GM23338 (cell line): ENCODE measurements around the gene PPP1R10. TPM values are rescaled to one million over a fixed set of nuclear protein-coding genes. Genes with fewer than 3 reads are reported as not detected.
"Not testable (repeated sequence)": the region's sequence is repeated elsewhere in the genome, so short reads cannot be mapped to it uniquely, and the experiment has no call there.

Experiments
- ATAC-seq: fragments of 200-7000 bp; cut with Tn5 transposase; 3 replicates; pipeline ENCODE4 v1.9.1; 2020
- DNase-seq: peaks from one replicate; pipeline ENCODE4 v3.0.0-alpha.2; 2015; ENCODE audit warnings: low spot score
- H2AFZ ChIP-seq: fragments of 200-600 bp; sonication (generic); 2 replicates; pipeline ENCODE4 v1.8.0; 2016; ENCODE audit warnings: antibody characterized with exemption, mild to moderate bottlenecking, moderate library complexity
- H3F3A ChIP-seq: fragments of 200-600 bp; sonication (generic); replicated peaks from 2 replicates; pipeline ENCODE4 v1.8.0; 2017; ENCODE audit warnings: antibody characterized with exemption, mixed run types, low read depth
- H3K27ac ChIP-seq: fragments of 200-600 bp; sonication (generic); 2 replicates; pipeline ENCODE4 v1.6.1; 2016; ENCODE audit warnings: low read depth
- H3K27me3 ChIP-seq: fragments of 200-600 bp; sonication (generic); 2 replicates; pipeline ENCODE4 v1.8.0; 2016; ENCODE audit warnings: mild to moderate bottlenecking, mixed run types, moderate library complexity; ENCODE audit not compliant: insufficient read depth
- H3K36me3 ChIP-seq: fragments of 200-600 bp; sonication (generic); 2 replicates; pipeline ENCODE4 v1.8.0; 2016; ENCODE audit warnings: mild to moderate bottlenecking; ENCODE audit not compliant: insufficient read depth
- H3K4me1 ChIP-seq: fragments of 200-600 bp; sonication (generic); 2 replicates; pipeline ENCODE4 v1.8.0; 2016; ENCODE audit warnings: mild to moderate bottlenecking, moderate library complexity; ENCODE audit not compliant: insufficient read depth
- H3K4me2 ChIP-seq: fragments of 200-600 bp; sonication (generic); 2 replicates; pipeline ENCODE4 v1.7.1; 2017; ENCODE audit warnings: mixed run types
- H3K4me3 ChIP-seq: fragments of 200-600 bp; sonication (generic); 2 replicates; pipeline ENCODE4 v1.6.1; 2016; ENCODE audit warnings: mixed run types
- H3K79me2 ChIP-seq: fragments of 200-600 bp; sonication (generic); replicated peaks from 2 replicates; pipeline ENCODE4 v1.8.0; 2017; ENCODE audit warnings: mild to moderate bottlenecking; ENCODE audit not compliant: insufficient read depth
- H3K9me2 ChIP-seq: fragments of 200-600 bp; sonication (generic); 2 replicates; pipeline ENCODE4 v1.8.0; 2017; ENCODE audit not compliant: insufficient read depth
- H4K20me1 ChIP-seq: fragments of 200-600 bp; sonication (generic); replicated peaks from 2 replicates; pipeline ENCODE4 v1.8.0; 2017; ENCODE audit warnings: mild to moderate bottlenecking; ENCODE audit not compliant: insufficient read depth
- H3K27ac Mint-ChIP-seq: 2 replicates; pipeline ENCODE4 v1.8.0; 2020; ENCODE audit warnings: inconsistent platforms, mild to moderate bottlenecking, moderate library complexity, mixed read lengths
- H3K27me3 Mint-ChIP-seq: 3 replicates; pipeline ENCODE4 v1.8.0; 2022; ENCODE audit warnings: low read depth, mild to moderate bottlenecking, moderate library complexity, mixed read lengths, inconsistent platforms; ENCODE audit not compliant: insufficient read depth, poor library complexity
- H3K36me3 Mint-ChIP-seq: 3 replicates; pipeline ENCODE4 v1.8.0; 2021; ENCODE audit warnings: low read depth, mild to moderate bottlenecking, inconsistent platforms, moderate library complexity, mixed read lengths
- H3K4me1 Mint-ChIP-seq: 3 replicates; pipeline ENCODE4 v1.8.0; 2020; ENCODE audit warnings: mild to moderate bottlenecking, inconsistent platforms, mixed read lengths
- H3K4me3 Mint-ChIP-seq: 3 replicates; pipeline ENCODE4 v1.8.0; 2021; ENCODE audit warnings: moderate library complexity, mild to moderate bottlenecking, inconsistent platforms, mixed read lengths
- H3K9me3 Mint-ChIP-seq: 3 replicates; pipeline ENCODE4 v1.8.0; 2020; ENCODE audit warnings: moderate library complexity, mild to moderate bottlenecking, inconsistent platforms, mixed read lengths
- CREB1 ChIP-seq: fragments of 250-450 bp; sonication (Bioruptor Pico); IDR thresholded peaks from 2 replicates; pipeline ENCODE4 v1.5.0; 2020; ENCODE audit warnings: low read depth, mild to moderate bottlenecking, moderate library complexity
- CTCF ChIP-seq, 2 experiments: fragments of 200-600 bp in 1 of 2; sonication (generic) in 1 of 2; conservative IDR thresholded peaks; 2 replicates each; pipeline versions ENCODE4 v1.5.1 to v1.6.1; 2016 to 2017; ENCODE audit warnings: antibody characterized with exemption in 2 of 2, low read depth in 2 of 2, mild to moderate bottlenecking in 2 of 2, moderate library complexity in 1 of 2
- EZH2 ChIP-seq: fragments of 200-600 bp; sonication (generic); IDR thresholded peaks from one replicate; pipeline ENCODE4 v1.8.0; 2017; ENCODE audit warnings: antibody characterized with exemption, mild to moderate bottlenecking, low read depth; ENCODE audit not compliant: unreplicated experiment
- JUNB ChIP-seq: IDR thresholded peaks from one replicate; pipeline ENCODE4 v1.6.1; 2016; ENCODE audit warnings: antibody characterized with exemption; ENCODE audit not compliant: unreplicated experiment
- NANOG ChIP-seq: IDR thresholded peaks from 2 replicates; pipeline ENCODE4 v1.6.1; 2016; ENCODE audit warnings: antibody characterized with exemption, borderline replicate concordance
- POLR2AphosphoS5 ChIP-seq: IDR thresholded peaks from 2 replicates; pipeline ENCODE4 v1.6.1; 2016; ENCODE audit warnings: antibody characterized with exemption, low read depth
- REST ChIP-seq: IDR thresholded peaks from one replicate; pipeline ENCODE4 v1.6.1; 2018; ENCODE audit warnings: antibody characterized with exemption; ENCODE audit not compliant: unreplicated experiment
- ZNF114 ChIP-seq: fragments of 250-450 bp; sonication (Bioruptor Pico); IDR thresholded peaks from 2 replicates; pipeline ENCODE4 v1.5.0; 2020; ENCODE audit warnings: mild to moderate bottlenecking, moderate library complexity
- polyA plus RNA-seq: library from polyadenylated mRNA; unstranded; fragments of >200 nt; fragmentation: Nextera tagmentation; extraction: Ambion mirVana; gene quantifications from 2 replicates; pipeline ENCODE4 v1.2.1, GENCODE V29; 2016
- total RNA-seq: library from RNA; depleted of rRNA; stranded (reverse); fragments of >200 nt; shearing (Covaris generic); gene quantifications from 2 replicates; pipeline ENCODE4 v1.2.3, GENCODE V29; 2014

The PPP1R10 gene
- total and polyA plus RNA-seq, 2 experiments from 2014 or later, result 41.3 to 42.9 TPM

GRCh38 chr6:30598912-30599624 lies 18.0 kb downstream of the PPP1R10 start:
- Histone ChIP-seq H3K27ac (peak overlapping the region; percentile 59; the same call in 1 of the 2 replicates), H3K36me3 (peaks cover 27% of the 10 kb centered on the region), H3K4me2 (no peak overlapping the region), H3K27me3 (no peaks in the 10 kb centered on the region), H3K9me2 (no peaks in the 10 kb centered on the region), H3K4me1 (no peaks in the 10 kb centered on the region), H3K79me2 (no peaks in the 10 kb centered on the region), H4K20me1 (peaks cover 11% of the 10 kb centered on the region), H2AFZ (no peak overlapping the region), H3F3A (peaks cover 69% of the 10 kb centered on the region), H3K4me3 (no peak overlapping the region)
- H3K4me3 Mint-ChIP-seq, result no peak overlapping the region
- ATAC-seq, result peak; percentile 4; the same call in 2 of the 3 replicates
- peaks cover 10% of the 10 kb centered on the region for H3K27me3 Mint-ChIP-seq
- DNase-seq, result no peak
- peak overlapping the region; percentile 72 for H3K27ac Mint-ChIP-seq
- H3K9me3 Mint-ChIP-seq, result no peaks in the 10 kb centered on the region
- TF ChIP-seq POLR2AphosphoS5, result peak; percentile 18; the same call in 1 of the 2 replicates
- no peak for TF ChIP-seq EZH2
- peaks cover 64% of the 10 kb centered on the region for H3K36me3 Mint-ChIP-seq
- H3K4me1 Mint-ChIP-seq, result no peaks in the 10 kb centered on the region; the same call in 2 of the 3 replicates

- DNase-seq, result peak; percentile 94
- H3K4me3 Mint-ChIP-seq, H3K9me3 Mint-ChIP-seq, H3K9me2 ChIP-seq, H2AFZ ChIP-seq, H3K79me2 ChIP-seq, H3K4me2 ChIP-seq, H3K27me3 Mint-ChIP-seq, H3K27me3 ChIP-seq, H3K4me1 Mint-ChIP-seq, H3K4me1 ChIP-seq, H3K4me3 ChIP-seq: not testable (repeated sequence)
- Histone ChIP-seq H3K27ac (peak overlapping the region; percentile 63), H3F3A (peaks cover 58% of the 10 kb centered on the region), H4K20me1 (peaks cover 14% of the 10 kb centered on the region; the same call in 1 of the 2 replicates), H3K36me3 (peaks cover 11% of the 10 kb centered on the region; the same call in 1 of the 2 replicates)
- peak; percentile 79 to 81 for TF ChIP-seq CTCF (conservative IDR thresholded peaks at IDR 0.05; ENCODE audit: low read depth in 2 of 2)
- peak; percentile 29; the same call in 1 of the 2 replicates for TF ChIP-seq CREB1 (CRISPR knock-in tag)
- Mint-ChIP-seq H3K36me3 (peaks cover 59% of the 10 kb centered on the region), H3K27ac (peak overlapping the region; percentile 15; the same call in 1 of the 2 replicates)
- ATAC-seq, result peak; percentile 88
Measured at GRCh38 chr6:30597315-30598144, 19.5 kb downstream of the PPP1R10 start.

- Mint-ChIP-seq H3K4me1 (no peaks in the 10 kb centered on the region), H3K36me3 (peaks cover 75% of the 10 kb centered on the region), H3K27me3 (peaks cover 3% of the 10 kb centered on the region), H3K4me3 (no peak overlapping the region), H3K9me3 (no peaks in the 10 kb centered on the region), H3K27ac (no peak overlapping the region)
- no peaks in the 10 kb centered on the region for H3K9me2 ChIP-seq
- H3K4me2 ChIP-seq, result no peak overlapping the region
- H2AFZ ChIP-seq, result no peak overlapping the region
- H3K27ac ChIP-seq, result no peak overlapping the region
- peaks cover 33% of the 10 kb centered on the region; the same call in 1 of the 2 replicates for H4K20me1 ChIP-seq
- DNase-seq (no peak), ATAC-seq (no peak)
- H3K4me3 ChIP-seq, result no peak overlapping the region
- H3K27me3 ChIP-seq, result no peaks in the 10 kb centered on the region
- H3K36me3 ChIP-seq, result peaks cover 37% of the 10 kb centered on the region
- H3K4me1 ChIP-seq, result no peaks in the 10 kb centered on the region
- peaks cover 27% of the 10 kb centered on the region for H3F3A ChIP-seq
- H3K79me2 ChIP-seq, result peaks cover 13% of the 10 kb centered on the region
- TF ChIP-seq JUNB, result no peak
- TF ChIP-seq NANOG, result no peak
- no peak for TF ChIP-seq ZNF114 (CRISPR knock-in tag)
- TF ChIP-seq REST, result no peak
Measured at GRCh38 chr6:30592287-30592686, 24.8 kb downstream of the PPP1R10 start.
